SK-N-MC (cell line): ENCODE measurements around the gene PPA2.

Experiments used
- EZH2 ChIP-seq: fragments of 200-600 bp; sonication (generic); IDR thresholded peaks from one replicate; pipeline ENCODE4 v1.6.1; 2017; ENCODE audit warnings: antibody characterized with exemption
- POLR2AphosphoS5 ChIP-seq: IDR thresholded peaks from 2 replicates; pipeline ENCODE4 v1.6.1; 2012; ENCODE audit warnings: mild to moderate bottlenecking, low read depth, low read length, borderline replicate concordance

- TF ChIP-seq POLR2AphosphoS5 = no peak
- no peak for TF ChIP-seq EZH2
These were observed 10.0 kb upstream of the PPA2 start for GRCh38 chr4:105483840-105484239.
